Omental fat pad (tissue), 4 donors: ENCODE results near the gene HOXD9. TPM values are rescaled to one million over a fixed set of nuclear protein-coding genes. Genes with fewer than 3 reads are reported as not detected.

Experiments
- ATAC-seq: fragments of 150-250 bp; one replicate; pipeline ENCODE4 v1.9.1; 2016; ENCODE audit warnings: mild to moderate bottlenecking, moderate library complexity; ENCODE audit not compliant: low FRiP score
- DNase-seq: peaks from one replicate; pipeline ENCODE4 v3.0.0-alpha.2; 2019; ENCODE audit warnings: low spot score
- CTCF ChIP-seq, 3 donors: fragments of 450-650 bp; IDR thresholded peaks; one replicate each; pipeline ENCODE4 v1.5.1; 2016 to 2017; ENCODE audit warnings: antibody characterized with exemption in 3 of 3, mild to moderate bottlenecking in 3 of 3, moderate library complexity in 2 of 3
- total RNA-seq, 4 donors: library from RNA; depleted of rRNA; stranded (reverse); fragments of >200 nt; gene quantifications; one replicate each; pipeline ENCODE4 v1.1.0, GENCODE V29; 2016

The HOXD9 gene
- total RNA-seq, 4 donors from 2014 or later = 0.95 to 2.6 (median 1.7) TPM

GRCh38 chr2:176146645-176147044 is 24.1 kb downstream of the HOXD9 start:
- DNase-seq (no peak), ATAC-seq (no peak)
- no peak for TF ChIP-seq CTCF (IDR thresholded peaks at IDR 0.05)

GRCh38 chr2:176147210-176147799 is 24.8 kb downstream of the HOXD9 start:
- DNase-seq (no peak), ATAC-seq (no peak)
- no peak for TF ChIP-seq CTCF (IDR thresholded peaks at IDR 0.05)

- ATAC-seq = no peak
- no peak for DNase-seq
- no peak for TF ChIP-seq CTCF (IDR thresholded peaks at IDR 0.05)
Observed at GRCh38 chr2:176147800-176148496, 25.4 kb downstream of the HOXD9 start.

GRCh38 chr2:176148751-176149421 is 26.4 kb downstream of the HOXD9 start:
- DNase-seq (no peak), ATAC-seq (no peak)
- no peak for TF ChIP-seq CTCF (IDR thresholded peaks at IDR 0.05)

- TF ChIP-seq CTCF (IDR thresholded peaks at IDR 0.05) = no peak
- ATAC-seq (no peak), DNase-seq (no peak)
Observed at GRCh38 chr2:176149481-176149938, 27.0 kb downstream of the HOXD9 start.

- ATAC-seq (no peak), DNase-seq (no peak)
- no peak for TF ChIP-seq CTCF (IDR thresholded peaks at IDR 0.05)
Observed at GRCh38 chr2:176149939-176150583, 27.5 kb downstream of the HOXD9 start.
